SK-N-SH (cell line): ENCODE data around the gene MNS1. TPM values are rescaled to one million over a fixed set of nuclear protein-coding genes. Genes with fewer than 3 reads are reported as not detected.

ENCODE experiments used
- CTCF ChIA-PET: fragments of 300-600, 350-600 bp; formaldehyde crosslinking; extraction: SDS; loops from one replicate; lab custom pipeline; 2021; lab: Yijun Ruan, JAX
- POLR2A ChIA-PET: fragments of 350-600 bp; sonication (Branson Sonifier 250); formaldehyde crosslinking; extraction: SDS; loops from one replicate; lab custom pipeline; 2020; ENCODE audit warnings: antibody characterized with exemption, inconsistent platforms; lab: Yijun Ruan, JAX
- DNase-seq: peaks from one replicate; pipeline ENCODE4 v3.0.0; 2012
- H2AFZ ChIP-seq: fragments of 200-600 bp; sonication (generic); 2 replicates; pipeline ENCODE4 v1.8.1; 2016; ENCODE audit warnings: antibody characterized with exemption, mild to moderate bottlenecking, low read depth
- H3F3A ChIP-seq: fragments of 200-600 bp; sonication (generic); replicated peaks from 2 replicates; pipeline ENCODE3; 2016; ENCODE audit warnings: antibody characterized with exemption, mild to moderate bottlenecking; ENCODE audit not compliant: insufficient read depth
- H3K27ac ChIP-seq, 2 experiments: fragments of 200-500 bp in 1 of 2; fragments of 200-600 bp in 1 of 2; sonication (Bioruptor generic) in 1 of 2; sonication (generic), shearing (Covaris generic) in 1 of 2; 2 replicates each; pipeline versions ENCODE4 v1.5.1 to v1.6.1; 2014 to 2016; ENCODE audit warnings: low read depth in 2 of 2, inconsistent platforms in 1 of 2, low read length in 1 of 2, mild to moderate bottlenecking in 1 of 2, mixed read lengths in 1 of 2
- H3K27me3 ChIP-seq: fragments of 200-600 bp; sonication (generic), shearing (Covaris generic); 2 replicates; pipeline ENCODE4 v1.6.1; 2016; ENCODE audit warnings: mixed run types; ENCODE audit not compliant: insufficient read depth
- H3K36me3 ChIP-seq, 2 experiments: fragments of 200-500 bp in 1 of 2; fragments of 200-600 bp in 1 of 2; sonication (Bioruptor generic) in 1 of 2; sonication (generic) in 1 of 2; replicated peaks in 1 of 2; 2 replicates each; pipeline versions ENCODE3 to v1.5.1; 2014 to 2016; ENCODE audit warnings: low read length in 1 of 2, mild to moderate bottlenecking in 1 of 2; ENCODE audit not compliant: insufficient read depth in 2 of 2, control insufficient read depth in 1 of 2
- H3K4me1 ChIP-seq, 2 experiments: fragments of 200-500 bp in 1 of 2; fragments of 200-600 bp in 1 of 2; sonication (Bioruptor generic) in 1 of 2; sonication (generic), shearing (Covaris generic) in 1 of 2; 2 replicates each; pipeline versions ENCODE4 v1.5.1 to v1.6.1; 2014 to 2016; ENCODE audit warnings: low read depth in 1 of 2, low read length in 1 of 2, mixed run types in 1 of 2; ENCODE audit not compliant: insufficient read depth in 2 of 2, control insufficient read depth in 1 of 2
- H3K4me2 ChIP-seq: fragments of 200-600 bp; sonication (generic), shearing (Covaris generic); 2 replicates; pipeline ENCODE4 v1.6.1; 2017; ENCODE audit warnings: mixed run types
- H3K4me3 ChIP-seq, 2 experiments: fragments of 200-500 bp in 1 of 2; fragments of 200-600 bp in 1 of 2; sonication (Bioruptor generic) in 1 of 2; sonication (generic), shearing (Covaris generic) in 1 of 2; 2 replicates each; pipeline versions ENCODE4 v1.5.1 to v1.8.1; 2014 to 2016; ENCODE audit warnings: low read depth in 2 of 2, inconsistent platforms in 1 of 2, low read length in 1 of 2, mild to moderate bottlenecking in 1 of 2, mixed read lengths in 1 of 2, moderate library complexity in 1 of 2
- H3K79me2 ChIP-seq: fragments of 200-600 bp; sonication (generic); 2 replicates; pipeline ENCODE4 v1.8.1; 2017; ENCODE audit warnings: mild to moderate bottlenecking; ENCODE audit not compliant: insufficient read depth
- H3K9ac ChIP-seq: fragments of 200-600 bp; sonication (generic); 2 replicates; pipeline ENCODE4 v1.6.1; 2017; ENCODE audit warnings: mixed run types
- H3K9me2 ChIP-seq: fragments of 200-600 bp; sonication (generic); 2 replicates; pipeline ENCODE4 v1.6.1; 2017; ENCODE audit warnings: mixed run types
- H3K9me3 ChIP-seq: fragments of 200-600 bp; sonication (generic); 2 replicates; pipeline ENCODE4 v1.6.1; 2017; ENCODE audit warnings: mixed run types, mild to moderate bottlenecking, moderate library complexity
- H4K20me1 ChIP-seq: fragments of 200-600 bp; sonication (generic); 2 replicates; pipeline ENCODE4 v1.6.1; 2017; ENCODE audit warnings: mild to moderate bottlenecking, mixed run types; ENCODE audit not compliant: insufficient read depth
- CHD2 ChIP-seq: fragments of 150-350 bp; IDR thresholded peaks from 2 replicates; pipeline ENCODE4 v1.6.1; 2018; ENCODE audit warnings: low read length; ENCODE audit not compliant: partially characterized antibody
- ELF1 ChIP-seq: IDR thresholded peaks from 2 replicates; pipeline ENCODE4 v1.4.0; 2012
- FOSL2 ChIP-seq: IDR thresholded peaks from 2 replicates; pipeline ENCODE4 v1.4.0; 2012; ENCODE audit warnings: low read depth, mild to moderate bottlenecking, moderate library complexity, borderline replicate concordance
- FOXJ3 ChIP-seq: sonication (generic); formaldehyde crosslinking; IDR thresholded peaks from 2 replicates; pipeline ENCODE4 v1.5.1; 2020; ENCODE audit warnings: mild to moderate bottlenecking, missing genetic modification reagents
- FOXM1 ChIP-seq: IDR thresholded peaks from 2 replicates; pipeline ENCODE4 v1.4.0; 2012; ENCODE audit warnings: low read depth, mild to moderate bottlenecking
- GABPA ChIP-seq: IDR thresholded peaks from 2 replicates; pipeline ENCODE4 v1.4.0; 2012; ENCODE audit warnings: low read depth, mild to moderate bottlenecking
- GATA2 ChIP-seq: sonication (generic); formaldehyde crosslinking; IDR thresholded peaks from 2 replicates; pipeline ENCODE4 v1.5.0; 2020; ENCODE audit warnings: mild to moderate bottlenecking, missing genetic modification reagents
- MAX ChIP-seq: IDR thresholded peaks from 2 replicates; pipeline ENCODE4 v1.4.0; 2012; ENCODE audit warnings: low read depth
- NFIC ChIP-seq: IDR thresholded peaks from 2 replicates; pipeline ENCODE4 v1.4.0; 2012; ENCODE audit warnings: borderline replicate concordance
- POLR2AphosphoS5 ChIP-seq: IDR thresholded peaks from 2 replicates; pipeline ENCODE4 v1.6.1; 2012; ENCODE audit warnings: low read depth, low read length
- SIN3A ChIP-seq: IDR thresholded peaks from 2 replicates; pipeline ENCODE4 v1.6.1; 2012; ENCODE audit warnings: low read depth, mild to moderate bottlenecking, low read length, moderate library complexity, borderline replicate concordance
- SMC3 ChIP-seq: IDR thresholded peaks from 2 replicates; pipeline ENCODE4 v1.6.1; 2012; ENCODE audit warnings: low read depth, low read length, improper control_type of control experiment
- TAF1 ChIP-seq: IDR thresholded peaks from 2 replicates; pipeline ENCODE4 v1.6.1; 2012; ENCODE audit warnings: low read depth, mild to moderate bottlenecking, low read length, moderate library complexity, borderline replicate concordance
- TCF12 ChIP-seq: IDR thresholded peaks from 2 replicates; pipeline ENCODE4 v1.4.0; 2012
- YY1 ChIP-seq: IDR thresholded peaks from 2 replicates; pipeline ENCODE4 v1.4.0; 2012; ENCODE audit warnings: low read depth, mild to moderate bottlenecking
- WGBS: methylation state at CpG from one replicate; pipeline ENCODE4 v1.1.6; 2017; ENCODE audit warnings: low lambda C conversion rate; 5-methylcytosine and 5-hydroxymethylcytosine counted together
- polyA plus RNA-seq, 3 experiments: library from polyadenylated mRNA; depleted of rRNA; stranded (reverse); fragments of >200 nt; gene quantifications; 2 replicates each; pipeline ENCODE4 v1.2.3, GENCODE V29; 2012
- TF ChIP-seq, protein P1 (sequence below): IDR thresholded peaks from 2 replicates; pipeline ENCODE4; 2012
- TF ChIP-seq, protein P2 (sequence below): fragments of 200-600 bp; sonication (generic); IDR thresholded peaks from 2 replicates; pipeline ENCODE4 v1.6.1; 2017; ENCODE audit warnings: antibody characterized with exemption, mild to moderate bottlenecking, moderate library complexity
- TF ChIP-seq, protein P3 (sequence below): fragments of 150-350 bp; IDR thresholded peaks from 2 replicates; pipeline ENCODE4 v1.6.1; 2017; ENCODE audit warnings: antibody characterized with exemption, low read length, low read depth, borderline replicate concordance

MNS1 gene
- polyA plus RNA-seq, 1 of the 3 experiments (the other 2 are of a cell fraction) = 0.90 TPM

- H3K9ac ChIP-seq = no peak overlapping the region
- H3K9me3 ChIP-seq = no peaks in the 10 kb centered on the region
- no peaks in the 10 kb centered on the region for H3K27me3 ChIP-seq
- POLR2A ChIA-PET = no interaction called here
- H3K79me2 ChIP-seq = no peaks in the 10 kb centered on the region
- TF ChIP-seq CHD2 (no peak), SMC3 (no peak), GABPA (no peak), NFIC (no peak)
- H3K4me2 ChIP-seq = no peak overlapping the region
- no peaks in the 10 kb centered on the region for H3K36me3 ChIP-seq
- no peaks in the 10 kb centered on the region for H3K9me2 ChIP-seq
- H3K4me1 ChIP-seq = peaks cover 0 to 17% of the 10 kb centered on the region in 2 experiments; a peak in 2 of 4 replicates
- H3K4me3 ChIP-seq = no peak overlapping the region
- no peak overlapping the region for H2AFZ ChIP-seq
- no peak overlapping the region for H3K27ac ChIP-seq
- no peaks in the 10 kb centered on the region for H4K20me1 ChIP-seq
- H3F3A ChIP-seq = no peaks in the 10 kb centered on the region
- CTCF ChIA-PET = interaction anchor here (1.2 to 4.1 kb wide), 3 partner anchors 22 to 1072 kb away, joined by 3 to 17 read pairs (median 3); no protein-coding TSS in a partner anchor
- no peak for DNase-seq
Measured at GRCh38 chr15:56469483-56469882, 4.5 kb upstream of the MNS1 start.

DNA sequence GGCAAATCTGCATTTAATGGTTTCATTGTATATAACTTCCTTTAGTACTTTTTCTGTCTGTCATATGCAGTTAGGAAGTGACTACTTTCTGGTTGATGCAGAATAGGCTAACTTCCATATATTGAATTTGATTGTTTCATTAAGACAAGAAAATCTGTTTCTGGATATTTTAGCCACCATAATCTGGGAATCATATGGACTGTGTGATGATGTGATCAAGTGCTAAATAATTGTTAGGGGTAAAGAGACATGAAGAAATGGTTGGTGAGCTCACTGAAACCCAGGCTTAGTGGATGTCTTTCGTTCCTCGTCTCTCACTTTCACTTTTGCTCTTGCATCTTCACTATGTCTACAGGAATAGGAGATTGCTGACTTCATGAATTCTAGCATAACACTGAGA, 3.5 kb upstream of the MNS1 start:
- Histone ChIP-seq H3K27ac (peak overlapping the region in 1 of 2 experiments; percentile 4; a peak in 1 of 4 replicates), H3K9me2 (no peaks in the 10 kb centered on the region), H2AFZ (no peak overlapping the region), H3K27me3 (no peaks in the 10 kb centered on the region), H3K4me3 (no peak overlapping the region; a peak in 1 of 4 replicates), H3K79me2 (no peaks in the 10 kb centered on the region), H3F3A (no peaks in the 10 kb centered on the region), H3K36me3 (no peaks in the 10 kb centered on the region), H4K20me1 (no peaks in the 10 kb centered on the region), H3K4me2 (no peak overlapping the region), H3K9me3 (no peaks in the 10 kb centered on the region), H3K4me1 (peaks cover 0 to 17% of the 10 kb centered on the region in 2 experiments; a peak in 2 of 4 replicates), H3K9ac (no peak overlapping the region)
- TF ChIP-seq FOXM1 = no peak
- TF ChIP-seq TCF12 = no peak
- TF ChIP-seq, protein P1, sequence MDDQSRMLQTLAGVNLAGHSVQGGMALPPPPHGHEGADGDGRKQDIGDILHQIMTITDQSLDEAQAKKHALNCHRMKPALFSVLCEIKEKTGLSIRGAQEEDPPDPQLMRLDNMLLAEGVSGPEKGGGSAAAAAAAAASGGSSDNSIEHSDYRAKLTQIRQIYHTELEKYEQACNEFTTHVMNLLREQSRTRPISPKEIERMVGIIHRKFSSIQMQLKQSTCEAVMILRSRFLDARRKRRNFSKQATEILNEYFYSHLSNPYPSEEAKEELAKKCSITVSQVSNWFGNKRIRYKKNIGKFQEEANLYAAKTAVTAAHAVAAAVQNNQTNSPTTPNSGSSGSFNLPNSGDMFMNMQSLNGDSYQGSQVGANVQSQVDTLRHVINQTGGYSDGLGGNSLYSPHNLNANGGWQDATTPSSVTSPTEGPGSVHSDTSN = no peak
- TF ChIP-seq YY1 = no peak
- TF ChIP-seq NFIC = no peak
- TF ChIP-seq TAF1 = no peak
- TF ChIP-seq FOXJ3 (CRISPR knock-in tag) = no peak
- TF ChIP-seq ELF1 = no peak
- ChIA-PET POLR2A (no interaction called here), CTCF (interaction anchor here (4.1 kb wide), 1 partner anchor 23 kb away, joined by 17 read pairs; no protein-coding TSS in a partner anchor)
- 81% methylated on average over 2 of the region's 2 CpGs for WGBS
- DNase-seq = no peak

DNA sequence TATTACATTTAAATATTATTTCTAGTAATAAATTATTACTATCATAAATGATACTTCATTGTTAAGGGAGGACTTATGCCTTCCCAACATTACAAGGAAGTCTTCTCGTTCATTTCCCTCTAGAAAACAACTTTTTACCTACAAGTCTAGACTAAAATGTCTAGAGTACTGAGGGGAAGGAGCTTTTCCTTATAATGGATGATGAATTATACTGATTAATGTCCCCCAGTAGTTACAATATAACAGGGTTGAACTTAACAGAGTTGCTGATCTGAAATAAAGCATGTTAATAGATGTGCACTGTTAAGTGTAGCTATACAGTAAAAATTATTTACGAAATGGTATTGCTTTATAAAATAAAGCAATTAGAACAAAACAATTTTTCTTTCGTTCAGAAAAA, 2.7 kb upstream of the MNS1 start:
- no peak for DNase-seq
- ChIA-PET POLR2A (no interaction called here), CTCF (interaction anchor here (4.1 kb wide), 1 partner anchor 24 kb away, joined by 17 read pairs; no protein-coding TSS in a partner anchor)
- Histone ChIP-seq H3F3A (no peaks in the 10 kb centered on the region), H3K4me3 (no peak overlapping the region), H3K9ac (no peak overlapping the region), H3K9me3 (no peaks in the 10 kb centered on the region), H3K36me3 (no peaks in the 10 kb centered on the region), H3K79me2 (no peaks in the 10 kb centered on the region), H2AFZ (no peak overlapping the region), H3K4me2 (no peak overlapping the region), H3K9me2 (no peaks in the 10 kb centered on the region), H3K4me1 (peaks cover 0 to 12% of the 10 kb centered on the region in 2 experiments; a peak in 2 of 4 replicates), H4K20me1 (no peaks in the 10 kb centered on the region), H3K27me3 (no peaks in the 10 kb centered on the region), H3K27ac (no peak overlapping the region)
- 44% methylated on average over 3 of the region's 3 CpGs for WGBS
- TF ChIP-seq SIN3A (no peak), MAX (no peak), GABPA (no peak), POLR2AphosphoS5 (no peak), FOSL2 (no peak), GATA2 (CRISPR knock-in tag) (no peak), SMC3 (no peak), YY1 (no peak), ELF1 (no peak)
- TF ChIP-seq, protein P2, sequence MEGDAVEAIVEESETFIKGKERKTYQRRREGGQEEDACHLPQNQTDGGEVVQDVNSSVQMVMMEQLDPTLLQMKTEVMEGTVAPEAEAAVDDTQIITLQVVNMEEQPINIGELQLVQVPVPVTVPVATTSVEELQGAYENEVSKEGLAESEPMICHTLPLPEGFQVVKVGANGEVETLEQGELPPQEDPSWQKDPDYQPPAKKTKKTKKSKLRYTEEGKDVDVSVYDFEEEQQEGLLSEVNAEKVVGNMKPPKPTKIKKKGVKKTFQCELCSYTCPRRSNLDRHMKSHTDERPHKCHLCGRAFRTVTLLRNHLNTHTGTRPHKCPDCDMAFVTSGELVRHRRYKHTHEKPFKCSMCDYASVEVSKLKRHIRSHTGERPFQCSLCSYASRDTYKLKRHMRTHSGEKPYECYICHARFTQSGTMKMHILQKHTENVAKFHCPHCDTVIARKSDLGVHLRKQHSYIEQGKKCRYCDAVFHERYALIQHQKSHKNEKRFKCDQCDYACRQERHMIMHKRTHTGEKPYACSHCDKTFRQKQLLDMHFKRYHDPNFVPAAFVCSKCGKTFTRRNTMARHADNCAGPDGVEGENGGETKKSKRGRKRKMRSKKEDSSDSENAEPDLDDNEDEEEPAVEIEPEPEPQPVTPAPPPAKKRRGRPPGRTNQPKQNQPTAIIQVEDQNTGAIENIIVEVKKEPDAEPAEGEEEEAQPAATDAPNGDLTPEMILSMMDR = no peak
- TF ChIP-seq, protein P3, sequence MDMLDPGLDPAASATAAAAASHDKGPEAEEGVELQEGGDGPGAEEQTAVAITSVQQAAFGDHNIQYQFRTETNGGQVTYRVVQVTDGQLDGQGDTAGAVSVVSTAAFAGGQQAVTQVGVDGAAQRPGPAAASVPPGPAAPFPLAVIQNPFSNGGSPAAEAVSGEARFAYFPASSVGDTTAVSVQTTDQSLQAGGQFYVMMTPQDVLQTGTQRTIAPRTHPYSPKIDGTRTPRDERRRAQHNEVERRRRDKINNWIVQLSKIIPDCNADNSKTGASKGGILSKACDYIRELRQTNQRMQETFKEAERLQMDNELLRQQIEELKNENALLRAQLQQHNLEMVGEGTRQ = no peak
